ENCODE results near the gene PREX1.

GRCh38 chr20:48794360-48794759, 33.4 kb downstream of the PREX1 start:
- TF ChIP-seq POLR2A (IDR thresholded peaks at IDR 0.05; ENCODE audit: low read length) (no peak), GATA1 (IDR thresholded peaks at IDR 0.05; ENCODE audit: low read depth, low read length) (no peak)

Data from erythroblast (primary cell).